ENCODE data around the gene ISG15. TPM values are rescaled to one million over a fixed set of nuclear protein-coding genes. Genes with fewer than 3 reads are reported as not detected.
A peak's percentile ranks its signal among the peaks of the same experiment; 100 is the strongest.

ISG15 gene
- total and polyA plus RNA-seq, 2 of the 13 experiments (the other 11 are each of a cell fraction or from before 2014, with no cell fraction given), result 42.1 to 54.9 TPM

GRCh38 chr1:975896-976683, 37.2 kb upstream of the ISG15 start (continued):
- TF ChIP-seq ZNF407 (CRISPR knock-in tag; IDR thresholded peaks at IDR 0.05; ENCODE audit: not compliant biosample characterization), result no peak
- TF ChIP-seq ZMAT3 (CRISPR knock-in tag; conservative IDR thresholded peaks at IDR 0.05), result no peak
- TF ChIP-seq FUBP1 (CRISPR knock-in tag; IDR thresholded peaks at IDR 0.05; ENCODE audit: borderline replicate concordance), result no peak
- 0 out of 2 replicates have a peak, but pooled peaks have one; percentile 18 for TF ChIP-seq FOSL2 (CRISPR knock-in tag; IDR thresholded peaks at IDR 0.05)
- TF ChIP-seq ZNF142 (CRISPR knock-in tag; IDR thresholded peaks at IDR 0.05), result peak; percentile 82
- no peak for TF ChIP-seq ZSCAN5A (CRISPR knock-in tag; IDR thresholded peaks at IDR 0.05; ENCODE audit: borderline replicate concordance)
- no peak for TF ChIP-seq GMEB2 (CRISPR knock-in tag; IDR thresholded peaks at IDR 0.05; ENCODE audit: low read depth)
- no peak for TF ChIP-seq ZNF3 (CRISPR knock-in tag; IDR thresholded peaks at IDR 0.05)

Measured in HepG2 (cell line).